NB4 (cell line): ENCODE measurements around the gene CAPZA3.

Experiments
- MYC ChIP-seq: IDR thresholded peaks from 2 replicates; pipeline ENCODE4 v1.6.1; 2011; ENCODE audit warnings: low read depth, low read length
- POLR2A ChIP-seq: IDR thresholded peaks from 2 replicates; pipeline ENCODE4 v1.6.1; 2011; ENCODE audit warnings: mild to moderate bottlenecking; ENCODE audit not compliant: insufficient read length; ENCODE audit errors: extremely low read depth
- TF ChIP-seq, protein P1 (sequence below): IDR thresholded peaks from one replicate; pipeline ENCODE4 v1.5.1; 2012; ENCODE audit warnings: low read depth, low read length
- TF ChIP-seq, protein P2 (sequence below): IDR thresholded peaks from 2 replicates; pipeline ENCODE4 v1.6.1; 2011; ENCODE audit warnings: low read depth, low read length

DNA sequence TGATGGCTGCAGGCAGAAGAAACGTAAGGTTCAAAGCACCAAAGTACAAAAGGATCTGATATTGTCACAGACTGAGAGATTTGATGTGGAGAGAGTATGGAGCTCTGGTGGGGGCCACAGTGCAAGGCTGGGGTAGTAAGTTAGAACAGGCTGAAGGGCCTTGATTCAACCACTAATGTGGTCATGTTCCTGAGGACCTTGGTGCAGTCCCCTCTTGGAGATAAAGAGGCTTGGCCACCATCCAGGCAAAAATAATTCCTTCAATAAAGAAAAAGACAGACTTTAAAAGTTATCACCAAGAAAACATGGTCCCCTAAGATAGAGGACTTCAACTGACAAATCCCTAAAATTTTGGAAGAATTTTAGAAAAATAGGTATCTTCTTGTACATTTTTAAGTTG, 17.4 kb downstream of the CAPZA3 start:
- TF ChIP-seq, protein P1, sequence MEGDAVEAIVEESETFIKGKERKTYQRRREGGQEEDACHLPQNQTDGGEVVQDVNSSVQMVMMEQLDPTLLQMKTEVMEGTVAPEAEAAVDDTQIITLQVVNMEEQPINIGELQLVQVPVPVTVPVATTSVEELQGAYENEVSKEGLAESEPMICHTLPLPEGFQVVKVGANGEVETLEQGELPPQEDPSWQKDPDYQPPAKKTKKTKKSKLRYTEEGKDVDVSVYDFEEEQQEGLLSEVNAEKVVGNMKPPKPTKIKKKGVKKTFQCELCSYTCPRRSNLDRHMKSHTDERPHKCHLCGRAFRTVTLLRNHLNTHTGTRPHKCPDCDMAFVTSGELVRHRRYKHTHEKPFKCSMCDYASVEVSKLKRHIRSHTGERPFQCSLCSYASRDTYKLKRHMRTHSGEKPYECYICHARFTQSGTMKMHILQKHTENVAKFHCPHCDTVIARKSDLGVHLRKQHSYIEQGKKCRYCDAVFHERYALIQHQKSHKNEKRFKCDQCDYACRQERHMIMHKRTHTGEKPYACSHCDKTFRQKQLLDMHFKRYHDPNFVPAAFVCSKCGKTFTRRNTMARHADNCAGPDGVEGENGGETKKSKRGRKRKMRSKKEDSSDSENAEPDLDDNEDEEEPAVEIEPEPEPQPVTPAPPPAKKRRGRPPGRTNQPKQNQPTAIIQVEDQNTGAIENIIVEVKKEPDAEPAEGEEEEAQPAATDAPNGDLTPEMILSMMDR: no peak
- TF ChIP-seq POLR2A: no peak
- TF ChIP-seq, protein P2, sequence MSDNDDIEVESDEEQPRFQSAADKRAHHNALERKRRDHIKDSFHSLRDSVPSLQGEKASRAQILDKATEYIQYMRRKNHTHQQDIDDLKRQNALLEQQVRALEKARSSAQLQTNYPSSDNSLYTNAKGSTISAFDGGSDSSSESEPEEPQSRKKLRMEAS: no peak
- no peak for TF ChIP-seq MYC
